ENCODE data around the gene DGKG. TPM values are rescaled to one million over a fixed set of nuclear protein-coding genes. Genes with fewer than 3 reads are reported as not detected.

DGKG gene
- polyA plus RNA-seq, 2 of the 4 experiments (the other 2 are of a cell fraction), result 11.5 to 13.3 TPM

GRCh38 chr3:186359078-186359477 lies 3.0 kb downstream of the DGKG start (continued):
- TF ChIP-seq EP300 (IDR thresholded peaks at IDR 0.05) (no peak), CBX2 (IDR thresholded peaks at IDR 0.05; ENCODE audit: borderline replicate concordance, low read depth) (no peak)

GRCh38 chr3:186356152-186356551 lies 5.9 kb downstream of the DGKG start:
- Histone ChIP-seq H3K9me3 (no peaks in the 10 kb centered on the region), H3K27ac (no peak overlapping the region), H3K4me3 (no peak overlapping the region), H3K4me1 (no peaks in the 10 kb centered on the region), H3K4me2 (no peak overlapping the region)
- ATAC-seq, result no peak
- no peak for FAIRE-seq
- WGBS (ENCODE audit: missing lambda C conversion rate), result 57% methylated on average over 5 of the region's 5 CpGs
- TF ChIP-seq MAZ (IDR thresholded peaks at IDR 0.05; ENCODE audit: borderline replicate concordance, low read depth, low read length) (no peak), KDM5A (IDR thresholded peaks at IDR 0.05) (no peak), HDAC2 (IDR thresholded peaks at IDR 0.05) (no peak), CBX2 (IDR thresholded peaks at IDR 0.05; ENCODE audit: borderline replicate concordance, low read depth) (no peak), FOSL2 (IDR thresholded peaks at IDR 0.05) (no peak), FOSL2 (CRISPR knock-in tag; IDR thresholded peaks at IDR 0.05) (no peak)
- TF ChIP-seq, protein P1, sequence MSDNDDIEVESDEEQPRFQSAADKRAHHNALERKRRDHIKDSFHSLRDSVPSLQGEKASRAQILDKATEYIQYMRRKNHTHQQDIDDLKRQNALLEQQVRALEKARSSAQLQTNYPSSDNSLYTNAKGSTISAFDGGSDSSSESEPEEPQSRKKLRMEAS (IDR thresholded peaks at IDR 0.05), result no peak
- no peak for DNase-seq (ENCODE audit: low read depth in 1 of 2, low spot score in 1 of 2)
- CTCF ChIA-PET, result no interaction called here
- POLR2A ChIA-PET, result no interaction called here

DNA sequence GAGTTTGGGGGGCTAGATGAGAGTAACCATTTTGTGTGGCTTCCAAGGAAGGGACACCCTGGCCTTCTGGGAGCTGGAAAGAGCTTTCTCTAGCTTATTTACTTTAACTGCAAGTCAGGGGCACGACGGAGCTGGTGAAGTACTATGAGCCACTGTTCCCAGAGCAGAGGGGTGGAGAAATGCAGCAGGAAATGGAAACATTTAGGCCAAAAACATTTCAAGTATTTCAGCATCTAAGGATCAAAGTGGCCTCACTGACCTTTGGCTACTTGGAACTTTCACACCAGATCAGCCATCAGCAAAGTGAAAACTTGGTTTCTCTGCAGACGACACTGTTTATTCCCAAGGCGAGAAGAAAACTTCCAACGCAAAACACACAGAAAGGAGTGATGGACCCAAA lies 7.9 kb downstream of the DGKG start:
- FAIRE-seq, result no peak
- no peak for ATAC-seq
- TF ChIP-seq ATOH8 (CRISPR knock-in tag; IDR thresholded peaks at IDR 0.05; ENCODE audit: low read depth) (no peak), CHD4 (IDR thresholded peaks at IDR 0.05; ENCODE audit: borderline replicate concordance) (no peak), MAZ (IDR thresholded peaks at IDR 0.05; ENCODE audit: borderline replicate concordance, low read depth, low read length) (no peak), TP53 (CRISPR knock-in tag; IDR thresholded peaks at IDR 0.05) (no peak), ESRRA (IDR thresholded peaks at IDR 0.05; ENCODE audit: borderline replicate concordance, low read length) (no peak)
- TF ChIP-seq, protein P2, sequence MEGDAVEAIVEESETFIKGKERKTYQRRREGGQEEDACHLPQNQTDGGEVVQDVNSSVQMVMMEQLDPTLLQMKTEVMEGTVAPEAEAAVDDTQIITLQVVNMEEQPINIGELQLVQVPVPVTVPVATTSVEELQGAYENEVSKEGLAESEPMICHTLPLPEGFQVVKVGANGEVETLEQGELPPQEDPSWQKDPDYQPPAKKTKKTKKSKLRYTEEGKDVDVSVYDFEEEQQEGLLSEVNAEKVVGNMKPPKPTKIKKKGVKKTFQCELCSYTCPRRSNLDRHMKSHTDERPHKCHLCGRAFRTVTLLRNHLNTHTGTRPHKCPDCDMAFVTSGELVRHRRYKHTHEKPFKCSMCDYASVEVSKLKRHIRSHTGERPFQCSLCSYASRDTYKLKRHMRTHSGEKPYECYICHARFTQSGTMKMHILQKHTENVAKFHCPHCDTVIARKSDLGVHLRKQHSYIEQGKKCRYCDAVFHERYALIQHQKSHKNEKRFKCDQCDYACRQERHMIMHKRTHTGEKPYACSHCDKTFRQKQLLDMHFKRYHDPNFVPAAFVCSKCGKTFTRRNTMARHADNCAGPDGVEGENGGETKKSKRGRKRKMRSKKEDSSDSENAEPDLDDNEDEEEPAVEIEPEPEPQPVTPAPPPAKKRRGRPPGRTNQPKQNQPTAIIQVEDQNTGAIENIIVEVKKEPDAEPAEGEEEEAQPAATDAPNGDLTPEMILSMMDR (IDR thresholded peaks at IDR 0.05), result no peak
- TF ChIP-seq, protein P3, sequence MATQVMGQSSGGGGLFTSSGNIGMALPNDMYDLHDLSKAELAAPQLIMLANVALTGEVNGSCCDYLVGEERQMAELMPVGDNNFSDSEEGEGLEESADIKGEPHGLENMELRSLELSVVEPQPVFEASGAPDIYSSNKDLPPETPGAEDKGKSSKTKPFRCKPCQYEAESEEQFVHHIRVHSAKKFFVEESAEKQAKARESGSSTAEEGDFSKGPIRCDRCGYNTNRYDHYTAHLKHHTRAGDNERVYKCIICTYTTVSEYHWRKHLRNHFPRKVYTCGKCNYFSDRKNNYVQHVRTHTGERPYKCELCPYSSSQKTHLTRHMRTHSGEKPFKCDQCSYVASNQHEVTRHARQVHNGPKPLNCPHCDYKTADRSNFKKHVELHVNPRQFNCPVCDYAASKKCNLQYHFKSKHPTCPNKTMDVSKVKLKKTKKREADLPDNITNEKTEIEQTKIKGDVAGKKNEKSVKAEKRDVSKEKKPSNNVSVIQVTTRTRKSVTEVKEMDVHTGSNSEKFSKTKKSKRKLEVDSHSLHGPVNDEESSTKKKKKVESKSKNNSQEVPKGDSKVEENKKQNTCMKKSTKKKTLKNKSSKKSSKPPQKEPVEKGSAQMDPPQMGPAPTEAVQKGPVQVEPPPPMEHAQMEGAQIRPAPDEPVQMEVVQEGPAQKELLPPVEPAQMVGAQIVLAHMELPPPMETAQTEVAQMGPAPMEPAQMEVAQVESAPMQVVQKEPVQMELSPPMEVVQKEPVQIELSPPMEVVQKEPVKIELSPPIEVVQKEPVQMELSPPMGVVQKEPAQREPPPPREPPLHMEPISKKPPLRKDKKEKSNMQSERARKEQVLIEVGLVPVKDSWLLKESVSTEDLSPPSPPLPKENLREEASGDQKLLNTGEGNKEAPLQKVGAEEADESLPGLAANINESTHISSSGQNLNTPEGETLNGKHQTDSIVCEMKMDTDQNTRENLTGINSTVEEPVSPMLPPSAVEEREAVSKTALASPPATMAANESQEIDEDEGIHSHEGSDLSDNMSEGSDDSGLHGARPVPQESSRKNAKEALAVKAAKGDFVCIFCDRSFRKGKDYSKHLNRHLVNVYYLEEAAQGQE (IDR thresholded peaks at IDR 0.05), result no peak
- Histone ChIP-seq H3K27ac (no peak overlapping the region), H3K9me3 (no peaks in the 10 kb centered on the region; the same call in 2 of the 3 replicates), H3K4me3 (no peak overlapping the region), H3K4me2 (no peak overlapping the region), H3K4me1 (no peaks in the 10 kb centered on the region)
- DNase-seq (ENCODE audit: low read depth in 1 of 2, low spot score in 1 of 2), result no peak
- ChIA-PET POLR2A (no interaction called here), CTCF (interaction anchor here (1.1 kb wide), 1 partner anchor 187 kb away, joined by 3 read pairs; no protein-coding TSS in a partner anchor)
- 52% methylated on average over 5 of the region's 5 CpGs for WGBS (ENCODE audit: missing lambda C conversion rate)

- Histone ChIP-seq H3K9me3 (no peaks in the 10 kb centered on the region; the same call in 2 of the 3 replicates), H3K27ac (no peak overlapping the region), H3K4me2 (no peak overlapping the region), H3K4me1 (no peaks in the 10 kb centered on the region), H3K4me3 (no peak overlapping the region)
- ATAC-seq, result no peak
- no peak for DNase-seq (ENCODE audit: low read depth in 1 of 2, low spot score in 1 of 2)
- 5% methylated on average over 4 of the region's 4 CpGs for whole genome bisulfite sequencing (ENCODE audit: missing lambda C conversion rate)
- ChIA-PET POLR2A (no interaction called here), CTCF (interaction anchor here (0.8 kb wide), 1 partner anchor 12 kb away, joined by 3 read pairs; no protein-coding TSS in a partner anchor)
- no peak for FAIRE-seq
- no peak for TF ChIP-seq CEBPB (IDR thresholded peaks at IDR 0.05)
- TF ChIP-seq SMC3 (IDR thresholded peaks at IDR 0.05), result no peak
- no peak for TF ChIP-seq ATOH8 (CRISPR knock-in tag; IDR thresholded peaks at IDR 0.05; ENCODE audit: low read depth)
- TF ChIP-seq FOSB (CRISPR knock-in tag; IDR thresholded peaks at IDR 0.05), result no peak
- TF ChIP-seq KDM1A (IDR thresholded peaks at IDR 0.05; ENCODE audit: low read depth), result no peak
- TF ChIP-seq GATA3 (IDR thresholded peaks at IDR 0.05; ENCODE audit: borderline replicate concordance), result no peak
- TF ChIP-seq TFCP2L1 (CRISPR knock-in tag; IDR thresholded peaks at IDR 0.05), result no peak
- TF ChIP-seq NR3C1 (IDR thresholded peaks at IDR 0.05), result no peak
- TF ChIP-seq ZSCAN20 (CRISPR knock-in tag; IDR thresholded peaks at IDR 0.05), result no peak
- TF ChIP-seq ESRRA (IDR thresholded peaks at IDR 0.05; ENCODE audit: borderline replicate concordance, low read length), result no peak
- TF ChIP-seq RARB (CRISPR knock-in tag; IDR thresholded peaks at IDR 0.05), result no peak
- TF ChIP-seq CHD2 (IDR thresholded peaks at IDR 0.05; ENCODE audit: low read length, partially characterized antibody), result no peak
- TF ChIP-seq SREBF2 (IDR thresholded peaks at IDR 0.05), result no peak
- no peak for TF ChIP-seq POLR2A (IDR thresholded peaks at IDR 0.05; ENCODE audit: low read length)
These were observed 9.7 kb downstream of the DGKG start for GRCh38 chr3:186352369-186352768.

Data from A549 (cell line).